HT1080 (cell line): ENCODE results near the gene REEP2. TPM values are rescaled to one million over a fixed set of nuclear protein-coding genes. Genes with fewer than 3 reads are reported as not detected.
A peak's percentile ranks its signal among the peaks of the same experiment; 100 is the strongest.

ENCODE experiments used
- DNase-seq: peaks from one replicate; pipeline ENCODE4 v3.0.0-alpha.2; 2015; ENCODE audit warnings: low read depth
- total RNA-seq: library from RNA; depleted of rRNA; stranded (reverse); fragments of >200 nt; shearing (Covaris generic); gene quantifications from 2 replicates; pipeline ENCODE4 v1.2.3, GENCODE V29; 2014

The REEP2 gene
- total RNA-seq, 1 experiment from 2014 or later = 1.6 TPM

GRCh38 chr5:138448070-138448469, 9.2 kb downstream of the REEP2 start:
- no peak for DNase-seq

- no peak for DNase-seq
Observed at GRCh38 chr5:138448481-138449398, 9.9 kb downstream of the REEP2 start.

- DNase-seq = peak; percentile 82
Observed at GRCh38 chr5:138449501-138450239, 10.8 kb downstream of the REEP2 start.

- no peak for DNase-seq
Observed at GRCh38 chr5:138450971-138451370, 12.1 kb downstream of the REEP2 start.

- DNase-seq = no peak
Observed at GRCh38 chr5:138452720-138453119, 13.9 kb downstream of the REEP2 start.

GRCh38 chr5:138453590-138453989, 14.7 kb downstream of the REEP2 start:
- no peak for DNase-seq

- DNase-seq = no peak
Observed at GRCh38 chr5:138454121-138454520, 15.3 kb downstream of the REEP2 start.

GRCh38 chr5:138455232-138455930, 16.5 kb downstream of the REEP2 start:
- DNase-seq = no peak

- no peak for DNase-seq
Observed at GRCh38 chr5:138457531-138458275, 18.8 kb downstream of the REEP2 start.

- no peak for DNase-seq
Observed at GRCh38 chr5:138458384-138458783, 19.5 kb downstream of the REEP2 start.

- no peak for DNase-seq
Observed at GRCh38 chr5:138458856-138459255, 20.0 kb downstream of the REEP2 start.

GRCh38 chr5:138459311-138459933, 20.6 kb downstream of the REEP2 start:
- DNase-seq = no peak

GRCh38 chr5:138460032-138460693, 21.3 kb downstream of the REEP2 start:
- no peak for DNase-seq

- DNase-seq = peak; percentile 75
Observed at GRCh38 chr5:138461343-138462125, 22.7 kb downstream of the REEP2 start.

- DNase-seq = no peak
Observed at GRCh38 chr5:138463419-138464007, 24.7 kb downstream of the REEP2 start.

GRCh38 chr5:138464008-138464387, 25.1 kb downstream of the REEP2 start:
- DNase-seq = peak; percentile 95

- peak; percentile 97 for DNase-seq
Observed at GRCh38 chr5:138464388-138465260, 25.8 kb downstream of the REEP2 start.
